HG02943 (cell line): ENCODE results near the gene CCNY.

Source experiments
- ATAC-seq: cut with Tn5 transposase; IDR thresholded peaks from one replicate; pipeline ENCODE4 v1.9.1; 2021; ENCODE audit warnings: mild to moderate bottlenecking, low read depth, moderate library complexity; ENCODE audit not compliant: unreplicated experiment

The CCNY gene

GRCh38 chr10:35605191-35605590 lies 268.9 kb downstream of the CCNY start, which contains the start of gene GJD4:
Gene GJD4, plus strand, starts transcription at chr10:35605341. Its CDS starts 227 bp downstream, at chr10:35605568.
- ATAC-seq = no peak

GRCh38 chr10:35606430-35606829 lies 270.1 kb downstream of the CCNY start:
- no peak for ATAC-seq

DNA sequence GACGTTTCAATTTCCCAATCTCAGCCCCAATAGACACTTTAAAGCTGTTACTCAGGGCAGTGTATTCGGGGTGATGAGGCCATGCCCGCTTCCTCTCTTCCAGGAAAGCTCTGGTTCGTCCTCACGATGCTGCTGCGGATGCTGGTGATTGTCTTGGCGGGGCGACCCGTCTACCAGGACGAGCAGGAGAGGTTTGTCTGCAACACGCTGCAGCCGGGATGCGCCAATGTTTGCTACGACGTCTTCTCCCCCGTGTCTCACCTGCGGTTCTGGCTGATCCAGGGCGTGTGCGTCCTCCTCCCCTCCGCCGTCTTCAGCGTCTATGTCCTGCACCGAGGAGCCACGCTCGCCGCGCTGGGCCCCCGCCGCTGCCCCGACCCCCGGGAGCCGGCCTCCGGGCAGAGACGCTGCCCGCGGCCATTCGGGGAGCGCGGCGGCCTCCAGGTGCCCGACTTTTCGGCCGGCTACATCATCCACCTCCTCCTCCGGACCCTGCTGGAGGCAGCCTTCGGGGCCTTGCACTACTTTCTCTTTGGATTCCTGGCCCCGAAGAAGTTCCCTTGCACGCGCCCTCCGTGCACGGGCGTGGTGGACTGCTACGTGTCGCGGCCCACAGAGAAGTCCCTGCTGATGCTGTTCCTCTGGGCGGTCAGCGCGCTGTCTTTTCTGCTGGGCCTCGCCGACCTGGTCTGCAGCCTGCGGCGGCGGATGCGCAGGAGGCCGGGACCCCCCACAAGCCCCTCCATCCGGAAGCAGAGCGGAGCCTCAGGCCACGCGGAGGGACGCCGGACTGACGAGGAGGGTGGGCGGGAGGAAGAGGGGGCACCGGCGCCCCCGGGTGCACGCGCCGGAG lies 271.4 kb downstream of the CCNY start:
- ATAC-seq = no peak

DNA sequence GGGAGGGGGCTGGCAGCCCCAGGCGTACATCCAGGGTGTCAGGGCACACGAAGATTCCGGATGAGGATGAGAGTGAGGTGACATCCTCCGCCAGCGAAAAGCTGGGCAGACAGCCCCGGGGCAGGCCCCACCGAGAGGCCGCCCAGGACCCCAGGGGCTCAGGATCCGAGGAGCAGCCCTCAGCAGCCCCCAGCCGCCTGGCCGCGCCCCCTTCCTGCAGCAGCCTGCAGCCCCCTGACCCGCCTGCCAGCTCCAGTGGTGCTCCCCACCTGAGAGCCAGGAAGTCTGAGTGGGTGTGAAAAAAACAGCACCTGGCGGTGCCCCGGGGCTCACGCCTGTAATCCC lies 272.0 kb downstream of the CCNY start:
- ATAC-seq = no peak

- no peak for ATAC-seq
Observed at GRCh38 chr10:35611750-35612149, 275.4 kb downstream of the CCNY start.

DNA sequence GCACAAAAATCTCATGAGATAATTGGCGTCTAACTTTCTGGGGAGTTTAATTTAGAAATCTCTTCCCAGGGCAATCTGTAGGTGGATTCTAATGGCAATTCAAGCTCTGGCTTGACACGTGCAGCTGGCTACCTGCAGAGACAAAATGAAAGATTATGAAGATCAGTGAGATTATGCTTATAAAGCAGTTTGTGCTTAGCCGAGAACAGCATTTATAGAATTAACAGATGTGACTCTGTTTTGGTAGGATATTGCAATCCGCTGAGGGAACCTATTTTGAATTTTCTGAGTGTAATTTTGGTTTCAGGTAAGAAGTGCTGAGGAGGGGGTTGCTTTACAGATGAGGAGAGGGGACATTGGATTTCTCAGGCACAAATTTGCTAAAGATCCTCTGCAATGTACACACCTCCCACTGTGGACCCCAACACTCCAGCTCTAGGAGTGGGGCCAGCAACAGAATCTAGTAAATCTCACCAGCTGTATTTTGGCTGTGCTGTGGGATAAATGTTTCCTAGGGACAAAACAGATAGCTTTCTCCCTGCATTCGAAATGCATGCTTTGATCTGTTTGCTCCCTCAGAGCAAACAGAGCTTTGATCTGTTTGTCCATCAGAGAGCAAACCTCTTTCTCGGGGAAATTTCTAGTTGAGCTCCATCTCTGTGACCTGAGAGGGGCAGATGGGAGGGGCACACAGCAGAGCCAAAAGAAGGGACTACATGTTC lies 276.2 kb downstream of the CCNY start:
- ATAC-seq = no peak

DNA sequence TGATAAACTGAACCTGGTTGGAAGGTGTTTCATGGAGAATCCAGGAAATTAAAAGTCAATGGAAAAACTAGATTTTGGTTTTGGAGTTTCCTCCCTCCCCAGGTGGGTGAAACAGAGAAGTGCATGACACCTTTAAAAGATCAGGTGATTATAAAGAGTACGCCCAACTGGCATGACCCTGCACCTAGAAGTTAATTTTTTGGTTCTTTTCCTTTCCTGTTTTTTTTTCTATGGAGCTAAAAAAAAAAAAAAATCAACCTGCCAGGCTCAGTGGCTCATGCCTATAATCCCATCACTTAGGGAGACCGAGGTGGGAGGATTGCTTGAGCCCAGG lies 276.8 kb downstream of the CCNY start:
- ATAC-seq = no peak

DNA sequence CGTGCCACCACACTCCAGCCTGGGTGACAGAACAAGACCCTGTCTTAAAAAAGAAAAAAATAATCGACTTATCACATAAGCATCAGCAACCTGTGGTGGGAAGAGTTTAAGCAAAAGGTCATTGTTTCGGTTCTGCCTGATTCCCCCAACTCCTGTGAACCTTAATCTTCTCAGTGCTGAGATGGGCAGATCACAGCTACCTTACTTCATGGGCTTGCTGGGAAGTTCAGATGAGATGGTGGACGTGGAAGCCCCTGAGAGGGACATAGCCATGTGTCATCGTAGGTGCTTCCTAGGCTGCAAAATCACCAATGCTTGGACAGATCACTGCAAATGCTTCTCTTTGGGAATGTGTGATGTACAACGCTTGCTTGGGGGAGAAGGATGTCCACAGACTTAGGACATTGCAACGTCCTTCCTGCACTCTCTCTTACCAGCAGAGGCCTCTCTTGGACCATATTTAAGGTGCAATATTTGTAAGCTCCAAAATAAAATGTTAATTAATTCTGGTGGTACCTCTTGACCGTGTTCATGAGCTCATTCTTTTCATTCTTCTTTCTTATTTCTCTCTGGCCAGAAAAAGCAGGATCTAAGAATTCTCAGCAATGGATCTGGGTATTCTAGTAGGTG lies 277.4 kb downstream of the CCNY start:
- ATAC-seq = no peak

GRCh38 chr10:35614312-35614711 lies 278.0 kb downstream of the CCNY start:
- ATAC-seq = no peak
